Panc1 (cell line): ENCODE data around the gene MELK.

Experiments used
- POLR2AphosphoS5 ChIP-seq: IDR thresholded peaks from 2 replicates; pipeline ENCODE4 v1.6.1; 2012; ENCODE audit warnings: mild to moderate bottlenecking, low read depth, low read length, moderate library complexity
- SIN3A ChIP-seq: IDR thresholded peaks from 2 replicates; pipeline ENCODE4 v1.6.1; 2012; ENCODE audit warnings: low read depth, mild to moderate bottlenecking, low read length, moderate library complexity, borderline replicate concordance; ENCODE audit not compliant: insufficient read depth
- TF ChIP-seq, protein P1 (sequence below): fragments of 450-650 bp; IDR thresholded peaks from 2 replicates; pipeline ENCODE4 v1.5.1; 2017; ENCODE audit warnings: mild to moderate bottlenecking

DNA sequence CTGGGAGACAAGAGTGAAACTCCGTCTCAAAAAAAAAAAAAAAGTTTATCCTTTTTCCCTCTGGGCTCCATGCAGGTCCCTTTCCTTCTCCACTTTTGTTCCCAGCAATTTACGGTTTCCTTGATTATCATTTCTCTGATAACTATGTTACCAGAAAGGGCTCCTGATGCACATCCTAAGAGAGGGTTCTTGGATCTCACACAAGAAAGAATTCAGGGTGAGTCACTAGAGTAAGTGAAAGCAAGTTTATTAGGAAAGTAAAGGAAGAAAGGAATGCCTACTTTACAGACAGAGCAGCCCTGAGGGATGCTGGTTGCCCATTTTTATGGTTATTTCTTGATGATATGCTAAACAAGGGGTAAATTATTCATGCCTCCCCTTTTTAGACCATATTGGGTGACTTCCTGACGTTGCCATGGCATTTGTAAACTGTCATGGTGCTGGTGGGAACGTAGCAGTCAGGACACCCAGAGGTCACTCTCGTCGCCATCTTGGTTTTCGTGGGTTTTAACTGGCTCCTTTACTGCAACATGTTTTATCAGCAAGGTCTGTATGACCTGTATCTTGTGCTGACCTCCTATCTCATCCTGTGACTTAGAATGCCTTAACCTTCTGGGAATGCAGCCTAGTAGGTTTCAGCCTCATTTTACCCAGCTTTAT is 13.5 kb upstream of the MELK start:
- TF ChIP-seq, protein P1, sequence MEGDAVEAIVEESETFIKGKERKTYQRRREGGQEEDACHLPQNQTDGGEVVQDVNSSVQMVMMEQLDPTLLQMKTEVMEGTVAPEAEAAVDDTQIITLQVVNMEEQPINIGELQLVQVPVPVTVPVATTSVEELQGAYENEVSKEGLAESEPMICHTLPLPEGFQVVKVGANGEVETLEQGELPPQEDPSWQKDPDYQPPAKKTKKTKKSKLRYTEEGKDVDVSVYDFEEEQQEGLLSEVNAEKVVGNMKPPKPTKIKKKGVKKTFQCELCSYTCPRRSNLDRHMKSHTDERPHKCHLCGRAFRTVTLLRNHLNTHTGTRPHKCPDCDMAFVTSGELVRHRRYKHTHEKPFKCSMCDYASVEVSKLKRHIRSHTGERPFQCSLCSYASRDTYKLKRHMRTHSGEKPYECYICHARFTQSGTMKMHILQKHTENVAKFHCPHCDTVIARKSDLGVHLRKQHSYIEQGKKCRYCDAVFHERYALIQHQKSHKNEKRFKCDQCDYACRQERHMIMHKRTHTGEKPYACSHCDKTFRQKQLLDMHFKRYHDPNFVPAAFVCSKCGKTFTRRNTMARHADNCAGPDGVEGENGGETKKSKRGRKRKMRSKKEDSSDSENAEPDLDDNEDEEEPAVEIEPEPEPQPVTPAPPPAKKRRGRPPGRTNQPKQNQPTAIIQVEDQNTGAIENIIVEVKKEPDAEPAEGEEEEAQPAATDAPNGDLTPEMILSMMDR: no peak
- TF ChIP-seq SIN3A (no peak), POLR2AphosphoS5 (no peak)
